Neural cell (in vitro differentiated cells): Measurements from ENCODE around the gene RECQL. TPM values are rescaled to one million over a fixed set of nuclear protein-coding genes. Genes with fewer than 3 reads are reported as not detected.

Source experiments
- H2AFZ ChIP-seq: fragments of 200-600, 300-800 bp; sonication (generic), shearing (Covaris generic); 2 replicates; pipeline ENCODE4 v1.6.0; 2014; ENCODE audit warnings: low read depth, mild to moderate bottlenecking, antibody characterized with exemption, low read length, moderate library complexity
- H3F3A ChIP-seq: fragments of 200-600 bp; shearing (Covaris generic); 2 replicates; pipeline ENCODE4 v1.6.1; 2016; ENCODE audit warnings: mild to moderate bottlenecking, moderate library complexity, mixed read lengths, antibody characterized with exemption, low read length; ENCODE audit not compliant: insufficient read depth, poor library complexity, severe bottlenecking
- H3K27ac ChIP-seq: fragments of 200-600, 300-800 bp; sonication (generic), shearing (Covaris generic); 2 replicates; pipeline ENCODE4 v1.5.1; 2014; ENCODE audit warnings: mild to moderate bottlenecking, low read length, moderate library complexity
- H3K27me3 ChIP-seq: fragments of 300-800, 200-600 bp; sonication (generic), shearing (Covaris generic); 2 replicates; pipeline ENCODE4 v1.6.0; 2014; ENCODE audit warnings: mild to moderate bottlenecking, low read depth, low read length, moderate library complexity; ENCODE audit not compliant: insufficient read depth
- H3K36me3 ChIP-seq: fragments of 300-800, 200-600 bp; sonication (generic), shearing (Covaris generic); 2 replicates; pipeline ENCODE4 v1.5.1; 2014; ENCODE audit warnings: mild to moderate bottlenecking, antibody characterized with exemption, low read length, moderate library complexity; ENCODE audit not compliant: insufficient read depth
- H3K4me2 ChIP-seq: fragments of 300-800, 200-600 bp; sonication (generic), shearing (Covaris generic); 2 replicates; pipeline ENCODE4 v1.6.0; 2014; ENCODE audit warnings: mild to moderate bottlenecking, low read length
- H3K4me3 ChIP-seq: fragments of 300-800, 200-600 bp; sonication (generic), shearing (Covaris generic); 2 replicates; pipeline ENCODE4 v1.5.1; 2014; ENCODE audit warnings: mild to moderate bottlenecking, low read length, moderate library complexity
- H3K79me2 ChIP-seq: fragments of 200-600 bp; shearing (Covaris generic); replicated peaks from 2 replicates; pipeline ENCODE4 v1.6.0; 2014; ENCODE audit warnings: mild to moderate bottlenecking, low read length, moderate library complexity; ENCODE audit not compliant: insufficient read depth
- H3K9ac ChIP-seq: fragments of 300-800, 200-600 bp; sonication (generic), shearing (Covaris generic); 2 replicates; pipeline ENCODE4 v1.6.1; 2016; ENCODE audit warnings: mild to moderate bottlenecking, low read length, mixed read lengths
- H3K9me2 ChIP-seq: fragments of 200-600 bp; shearing (Covaris generic); 2 replicates; pipeline ENCODE4 v1.6.1; 2016; ENCODE audit warnings: mild to moderate bottlenecking, low read length, mixed read lengths; ENCODE audit not compliant: insufficient read depth
- H3K9me3 ChIP-seq: fragments of 200-600, 300-800 bp; sonication (generic), shearing (Covaris generic); 2 replicates; pipeline ENCODE4 v1.6.1; 2016; ENCODE audit warnings: mild to moderate bottlenecking, mixed run types, low read length, moderate library complexity, mixed read lengths
- H4K20me1 ChIP-seq: fragments of 200-600 bp; shearing (Covaris generic); 2 replicates; pipeline ENCODE4 v1.6.1; 2016; ENCODE audit warnings: mild to moderate bottlenecking, mixed run types; ENCODE audit not compliant: insufficient read depth
- CTCF ChIP-seq: fragments of 450-650 bp; IDR thresholded peaks from 2 replicates; pipeline ENCODE4 v1.5.1; 2014; ENCODE audit warnings: antibody characterized with exemption, mild to moderate bottlenecking, moderate library complexity; ENCODE audit not compliant: poor library complexity, severe bottlenecking
- EP300 ChIP-seq: fragments of 450-650 bp; conservative IDR thresholded peaks from 2 replicates; pipeline ENCODE4 v1.6.1; 2014; ENCODE audit warnings: antibody characterized with exemption, mild to moderate bottlenecking, moderate library complexity; ENCODE audit not compliant: poor library complexity, severe bottlenecking
- EZH2 ChIP-seq: fragments of 200-600, 300-800 bp; shearing (Covaris generic), sonication (generic); IDR thresholded peaks from 2 replicates; pipeline ENCODE4 v1.6.1; 2014; ENCODE audit warnings: antibody characterized with exemption, low read length, borderline replicate concordance, mild to moderate bottlenecking; ENCODE audit not compliant: insufficient read depth, poor library complexity, severe bottlenecking
- MXI1 ChIP-seq: fragments of 450-650 bp; conservative IDR thresholded peaks from 2 replicates; pipeline ENCODE4 v1.6.1; 2014; ENCODE audit warnings: antibody characterized with exemption, mild to moderate bottlenecking; ENCODE audit not compliant: poor library complexity, severe bottlenecking
- POLR2AphosphoS5 ChIP-seq: IDR thresholded peaks from 2 replicates; pipeline ENCODE4 v1.6.1; 2012
- RAD21 ChIP-seq: fragments of 450-650 bp; conservative IDR thresholded peaks from 2 replicates; pipeline ENCODE4 v1.6.1; 2014; ENCODE audit warnings: antibody characterized with exemption, mild to moderate bottlenecking, moderate library complexity
- REST ChIP-seq: IDR thresholded peaks from 2 replicates; pipeline ENCODE4 v1.6.1; 2012; ENCODE audit warnings: borderline replicate concordance
- SMC3 ChIP-seq: fragments of 450-650 bp; conservative IDR thresholded peaks from 2 replicates; pipeline ENCODE4 v1.6.1; 2014; ENCODE audit warnings: antibody characterized with exemption, mild to moderate bottlenecking, moderate library complexity; ENCODE audit not compliant: poor library complexity
- TAF1 ChIP-seq: IDR thresholded peaks from 2 replicates; pipeline ENCODE4 v1.6.1; 2012; ENCODE audit warnings: low read depth
- polyA plus RNA-seq: library from polyadenylated mRNA; depleted of rRNA; stranded (reverse); fragments of >200 nt; gene quantifications from 2 replicates; pipeline ENCODE4 v1.2.3, GENCODE V29; 2014

RECQL gene
- polyA plus RNA-seq, 1 donor from 2014 or later: 29.2 TPM

DNA sequence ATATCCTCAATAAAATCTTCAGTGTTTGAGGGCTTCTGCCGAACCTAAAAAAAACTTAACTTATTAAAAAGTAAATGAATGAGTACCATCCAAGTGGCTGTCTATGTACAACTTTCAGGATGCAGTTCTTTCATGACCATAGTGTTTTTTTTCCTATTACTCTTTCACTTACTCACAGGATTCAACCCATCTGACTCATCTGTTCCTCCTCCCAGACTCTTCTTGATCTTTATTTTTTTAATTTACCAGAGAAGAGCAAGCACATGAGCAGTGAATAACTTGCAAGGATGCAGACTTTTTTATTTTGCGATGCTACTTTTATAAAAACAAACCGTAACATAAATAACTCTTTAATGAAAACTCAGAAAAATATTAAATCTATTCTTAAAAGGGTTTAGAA lies 24.5 kb downstream of the RECQL start:
- no peak for TF ChIP-seq EZH2
- no peak for TF ChIP-seq CTCF
- TF ChIP-seq MXI1: no peak
- TF ChIP-seq EP300: no peak
- TF ChIP-seq TAF1: no peak
- TF ChIP-seq REST: no peak
- TF ChIP-seq RAD21: no peak
- TF ChIP-seq POLR2AphosphoS5: no peak
- TF ChIP-seq SMC3: no peak
- Histone ChIP-seq H3K9ac (no peak overlapping the region), H3K79me2 (no peaks in the 10 kb centered on the region), H3K36me3 (peaks cover 12% of the 10 kb centered on the region), H4K20me1 (no peaks in the 10 kb centered on the region), H3K4me2 (no peak overlapping the region), H3K9me2 (no peaks in the 10 kb centered on the region), H3K27ac (no peak overlapping the region), H2AFZ (no peak overlapping the region), H3K27me3 (no peaks in the 10 kb centered on the region), H3F3A (no peaks in the 10 kb centered on the region), H3K9me3 (no peaks in the 10 kb centered on the region), H3K4me3 (no peak overlapping the region)

DNA sequence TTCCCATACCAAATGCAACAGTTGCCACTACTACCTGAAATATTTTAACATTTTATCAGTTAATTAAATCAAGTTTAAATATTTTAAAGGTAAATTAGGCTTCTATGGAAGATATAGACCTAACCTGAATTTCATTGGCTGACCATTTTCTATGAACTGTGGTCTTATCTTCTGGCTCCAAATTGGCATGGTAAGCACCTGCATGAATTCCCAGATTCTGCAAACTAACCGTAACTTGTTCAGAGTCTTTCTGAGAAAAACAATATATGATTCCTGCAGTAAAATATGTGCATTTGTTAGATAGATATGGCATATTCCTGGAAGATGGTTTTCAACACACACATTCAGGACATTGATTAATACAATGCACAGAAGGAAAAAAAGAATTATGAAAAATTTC lies 25.9 kb downstream of the RECQL start:
- peaks cover 13% of the 10 kb centered on the region for H3K36me3 ChIP-seq
- H3K4me3 ChIP-seq: no peak overlapping the region
- H3K27ac ChIP-seq: no peak overlapping the region

More for the DNA sequence above, 25.9 kb downstream of the RECQL start:
- TF ChIP-seq EZH2 (no peak), SMC3 (no peak), RAD21 (no peak), TAF1 (no peak), MXI1 (no peak), POLR2AphosphoS5 (no peak), CTCF (no peak), REST (no peak), EP300 (no peak)
- Histone ChIP-seq H3F3A (no peaks in the 10 kb centered on the region), H4K20me1 (no peaks in the 10 kb centered on the region), H3K79me2 (no peaks in the 10 kb centered on the region), H3K9ac (no peak overlapping the region), H3K27me3 (no peaks in the 10 kb centered on the region), H3K4me2 (no peak overlapping the region), H3K9me3 (no peaks in the 10 kb centered on the region), H3K9me2 (no peaks in the 10 kb centered on the region), H2AFZ (no peak overlapping the region)
